ENCODE results near the gene NRIP1.

- TF ChIP-seq CTCF (IDR thresholded peaks at IDR 0.05) (no peak), POLR2A (IDR thresholded peaks at IDR 0.05) (no peak)
These were observed 23.7 kb upstream of the NRIP1 start for GRCh38 chr21:15088488-15088887.
